Activated T-helper 1 cell treated with anti-CD3 and anti-CD28 coated beads, Interleukin-2, amount 50 U/mL, for 16 hours (primary cell): ENCODE results near the gene MBD2.

Experiments used
- DNase-seq, 2 donors: peaks; one replicate each; pipeline ENCODE4 v3.0.0-alpha.2; 2020; ENCODE audit warnings: low read depth in 1 of 2, low spot score in 1 of 2

Gene MBD2

DNA sequence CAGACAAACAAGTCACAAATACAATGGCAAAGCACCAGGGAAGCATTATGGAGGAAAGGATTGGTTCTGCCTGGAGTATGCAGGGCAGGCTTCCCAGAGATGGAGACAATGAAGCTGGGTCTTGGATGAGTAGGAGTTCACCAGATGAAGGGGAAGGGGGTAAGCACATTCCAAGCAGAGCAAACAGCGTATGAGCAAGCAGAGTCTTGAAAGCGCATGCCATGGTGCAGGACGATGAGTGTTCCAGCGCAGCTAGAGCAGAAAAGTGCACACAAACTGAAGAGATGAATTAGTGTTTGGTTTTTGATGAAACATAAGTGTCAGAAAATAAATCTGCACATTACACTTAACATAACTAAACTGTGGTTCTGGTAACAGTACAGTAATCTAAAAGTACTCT lies 21.6 kb downstream of the MBD2 start:
- no peak for DNase-seq

DNA sequence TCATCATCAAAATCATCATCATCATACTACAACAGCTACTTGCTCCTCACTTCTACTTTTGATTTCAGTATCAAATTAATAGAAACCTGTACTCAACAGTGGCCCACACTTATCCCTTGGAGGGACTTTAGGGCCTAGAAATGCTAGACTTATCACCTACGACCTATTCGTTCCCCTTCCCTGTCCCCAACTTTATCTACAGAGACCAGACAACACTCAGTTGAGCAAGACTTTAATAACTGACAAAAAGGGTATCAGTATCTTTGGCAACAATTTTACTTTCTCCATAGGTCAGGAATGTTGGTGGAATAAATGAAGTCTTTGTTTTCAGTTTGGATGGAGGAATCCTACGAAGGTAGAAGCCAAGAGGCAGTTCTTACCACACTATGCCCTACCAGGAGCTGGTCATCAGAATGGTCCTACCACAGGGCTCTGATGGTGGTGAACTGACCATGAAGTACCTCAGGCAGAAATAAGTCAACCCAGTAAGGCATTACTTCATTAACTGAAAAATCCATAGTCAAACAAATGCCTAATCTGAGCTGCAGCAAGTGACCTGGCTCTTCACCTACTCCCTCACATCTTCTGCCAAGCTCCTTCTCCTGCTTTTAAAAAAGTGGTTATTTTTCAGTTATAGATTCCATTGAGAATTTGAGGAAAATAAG lies 26.6 kb downstream of the MBD2 start:
- no peak for DNase-seq

DNA sequence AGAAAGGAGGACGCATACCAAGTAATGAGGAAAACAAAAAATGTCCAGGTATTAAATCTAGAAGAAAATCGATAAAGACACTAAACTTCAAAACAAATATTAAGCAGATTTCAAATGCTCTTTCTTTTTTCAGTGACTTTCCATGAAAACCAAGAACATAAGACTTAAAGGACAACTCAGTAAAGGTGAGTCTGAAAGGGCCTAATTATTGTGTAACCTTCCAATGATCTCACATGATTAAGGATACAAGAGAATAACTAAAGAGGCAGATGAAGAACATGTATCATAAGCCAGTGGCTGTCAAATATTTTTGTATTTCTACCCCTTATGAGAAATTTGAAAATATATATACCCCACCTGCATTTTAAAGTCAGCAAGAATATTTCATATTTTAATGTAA lies 30.7 kb downstream of the MBD2 start:
- DNase-seq, result no peak

DNA sequence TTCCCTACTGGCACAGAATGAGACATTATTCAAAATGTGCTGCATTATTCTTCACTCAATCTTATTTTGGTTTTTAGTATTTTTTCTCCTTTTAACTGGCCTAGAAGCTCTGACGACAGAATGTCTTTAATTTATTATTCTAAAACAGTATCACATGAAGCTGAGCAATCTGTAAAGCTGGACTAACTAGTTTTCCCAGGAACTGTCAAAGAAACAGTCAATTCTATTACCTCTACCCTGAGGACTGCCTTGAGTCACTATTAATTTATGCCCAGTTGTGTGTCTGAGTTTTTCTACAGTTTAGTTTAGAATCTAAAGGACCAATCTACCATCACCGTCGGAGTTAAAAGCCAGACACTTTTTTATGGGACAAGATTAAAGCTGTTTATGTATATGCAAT lies 31.6 kb downstream of the MBD2 start:
- DNase-seq, result no peak

DNA sequence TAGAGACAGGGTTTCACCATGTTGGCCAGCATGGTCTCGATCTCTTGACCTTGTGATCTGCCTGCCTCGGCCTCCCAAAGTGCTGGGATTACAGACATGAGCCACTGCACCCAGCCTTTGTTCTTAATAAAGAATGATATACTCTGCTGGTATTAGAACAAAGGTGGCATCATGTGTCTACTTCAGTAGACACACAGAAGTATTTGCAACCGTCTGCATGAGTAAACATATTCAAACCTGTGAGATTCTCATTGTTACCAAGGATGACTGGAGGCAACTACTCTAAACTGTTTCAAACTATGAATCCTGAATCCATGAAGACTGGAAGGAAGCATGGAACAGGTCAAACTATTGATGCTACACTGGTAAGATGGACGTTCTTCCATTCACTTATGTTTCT lies 32.1 kb downstream of the MBD2 start:
- DNase-seq, result no peak

GRCh38 chr18:54191352-54191751 lies 33.1 kb downstream of the MBD2 start:
- DNase-seq, result no peak

DNA sequence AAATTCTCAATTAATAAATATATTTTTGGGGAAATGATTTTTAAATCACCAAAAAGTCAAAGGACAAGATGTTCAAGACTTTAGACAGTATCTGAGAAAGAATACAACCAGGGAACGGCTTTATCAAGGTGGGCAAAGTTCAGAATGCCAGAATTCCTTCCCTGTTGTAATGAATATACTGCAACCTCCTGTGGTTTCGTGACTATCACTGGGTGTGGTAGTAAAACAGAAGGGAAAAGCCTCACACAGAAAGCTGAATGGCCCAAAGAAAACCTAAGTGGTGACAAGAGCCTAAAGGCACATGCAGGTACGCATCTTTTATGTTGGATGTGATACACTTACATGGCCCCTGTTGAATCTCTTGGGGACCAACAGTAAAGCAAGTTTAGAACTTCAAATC lies 37.1 kb downstream of the MBD2 start:
- DNase-seq, result no peak

GRCh38 chr18:54184836-54185235 lies 39.6 kb downstream of the MBD2 start:
- no peak for DNase-seq

DNA sequence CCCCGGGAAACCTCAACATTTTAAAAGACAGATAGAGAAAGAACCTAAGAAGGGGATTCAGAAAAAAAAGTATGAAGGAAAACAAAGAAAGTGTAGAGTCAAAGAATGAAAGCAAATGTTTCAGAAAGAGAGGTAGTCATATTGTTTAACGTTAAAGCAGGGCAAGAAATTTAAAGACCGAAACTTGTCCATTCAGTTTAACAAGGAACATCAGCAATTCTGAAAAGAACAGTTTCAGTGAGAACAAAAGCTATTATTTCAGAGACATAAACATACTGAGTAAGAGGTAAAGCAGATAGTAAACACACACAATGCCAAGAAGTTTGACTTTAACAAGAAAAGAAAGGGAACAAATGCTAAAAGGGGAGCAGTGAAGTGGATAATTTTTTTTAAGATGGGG lies 41.1 kb downstream of the MBD2 start:
- no peak for DNase-seq

GRCh38 chr18:54181856-54182602 lies 42.4 kb downstream of the MBD2 start:
- no peak for DNase-seq

- DNase-seq, result no peak
Measured at GRCh38 chr18:54173980-54174630, 50.4 kb downstream of the MBD2 start.

GRCh38 chr18:54173250-54173649 lies 51.2 kb downstream of the MBD2 start:
- DNase-seq, result no peak

- no peak for DNase-seq
Measured at GRCh38 chr18:54169431-54170403, 54.8 kb downstream of the MBD2 start.

DNA sequence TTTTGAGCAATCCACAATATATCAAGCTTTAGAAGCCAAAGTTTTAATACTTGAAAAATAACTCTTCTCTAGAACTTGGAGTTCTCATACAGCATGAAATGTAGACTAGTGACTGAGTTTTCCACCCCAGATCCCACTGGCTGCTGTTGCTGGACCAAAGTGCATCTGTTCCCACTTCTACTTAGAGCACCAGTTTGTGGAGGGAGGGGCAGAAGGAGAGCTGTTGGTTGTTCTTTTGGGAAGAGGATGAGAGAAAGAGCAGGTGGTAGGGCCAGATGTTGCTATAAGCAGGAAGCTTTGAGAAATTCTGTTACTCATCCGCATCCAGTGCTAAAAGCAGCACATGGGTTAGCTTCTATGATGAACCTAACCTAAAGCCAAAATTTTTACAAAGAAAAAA lies 59.0 kb downstream of the MBD2 start:
- DNase-seq, result no peak

DNA sequence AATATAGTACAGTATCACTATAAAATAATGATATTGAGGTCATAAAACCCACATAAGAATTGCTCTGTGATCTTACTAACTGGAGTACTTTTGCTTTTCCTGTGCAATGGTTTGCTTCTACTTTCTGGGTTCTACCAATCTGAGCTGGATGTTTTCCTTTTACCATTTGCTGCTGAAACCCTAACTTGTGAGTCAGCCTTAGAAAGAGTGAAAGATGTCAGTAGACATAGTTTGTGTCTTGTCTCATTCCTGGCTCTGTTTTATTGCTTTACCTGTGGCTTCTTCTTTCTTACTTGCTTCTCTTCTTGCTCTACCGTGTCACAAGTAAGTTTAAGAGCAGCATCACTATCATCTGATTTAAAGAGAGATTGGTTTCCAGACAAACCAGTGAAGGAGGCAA lies 61.0 kb downstream of the MBD2 start:
- DNase-seq, result no peak

GRCh38 chr18:54162431-54162830 lies 62.0 kb downstream of the MBD2 start:
- no peak for DNase-seq

GRCh38 chr18:54161267-54161666 lies 63.2 kb downstream of the MBD2 start:
- no peak for DNase-seq

- no peak for DNase-seq
Measured at GRCh38 chr18:54159906-54160305, 64.6 kb downstream of the MBD2 start.

DNA sequence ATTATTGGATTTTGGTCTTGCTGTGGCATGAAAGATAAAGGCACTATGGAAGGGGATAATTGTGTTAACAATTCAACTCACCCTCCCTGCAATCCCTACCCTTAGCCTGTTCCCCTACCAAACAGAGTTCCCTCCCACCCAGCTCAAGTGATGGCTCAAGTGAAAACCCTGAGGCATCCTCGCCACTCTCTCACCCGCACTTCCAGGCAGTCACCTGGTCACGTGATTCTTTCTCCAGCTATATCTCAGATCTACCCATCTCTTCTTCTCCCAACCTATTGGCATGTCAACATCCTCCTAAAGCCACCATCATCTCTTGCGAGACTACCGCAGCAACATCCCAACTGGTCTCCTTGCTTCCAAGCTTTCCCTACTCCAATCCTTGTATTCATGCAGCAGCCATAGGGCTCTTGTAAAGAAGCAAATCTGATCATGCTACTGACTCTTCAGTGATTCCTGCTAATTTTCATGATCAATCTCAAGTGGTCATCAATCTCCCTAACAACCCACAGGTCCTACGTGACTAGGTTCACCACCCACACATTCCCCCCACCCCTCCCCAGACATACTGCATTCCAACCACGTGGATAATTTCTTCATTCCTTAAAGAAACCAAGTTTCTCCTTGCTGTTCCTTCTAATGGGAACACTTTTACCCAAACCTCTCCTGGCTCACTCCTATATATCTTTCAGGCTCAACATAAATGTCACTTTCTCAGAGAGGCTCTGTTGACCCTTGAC lies 66.7 kb downstream of the MBD2 start:
- DNase-seq, result no peak

DNA sequence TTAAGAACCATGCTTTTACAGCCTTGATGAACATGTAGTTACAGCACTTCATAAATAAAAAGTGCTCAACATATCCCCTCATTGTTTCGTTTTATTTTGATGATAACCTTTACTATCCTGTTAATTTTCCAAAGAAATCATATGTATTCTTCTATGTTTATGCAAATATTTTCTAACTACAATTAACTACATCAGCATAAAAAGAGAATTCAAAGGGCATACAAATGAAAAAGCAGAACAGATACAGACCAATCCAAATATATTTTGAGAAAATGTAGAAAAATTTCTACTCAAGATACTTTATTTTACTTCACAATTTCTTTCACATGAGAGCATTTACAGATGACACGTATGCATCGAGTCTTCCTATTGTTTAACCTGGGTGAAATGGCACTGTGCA lies 69.1 kb downstream of the MBD2 start:
- no peak for DNase-seq

DNA sequence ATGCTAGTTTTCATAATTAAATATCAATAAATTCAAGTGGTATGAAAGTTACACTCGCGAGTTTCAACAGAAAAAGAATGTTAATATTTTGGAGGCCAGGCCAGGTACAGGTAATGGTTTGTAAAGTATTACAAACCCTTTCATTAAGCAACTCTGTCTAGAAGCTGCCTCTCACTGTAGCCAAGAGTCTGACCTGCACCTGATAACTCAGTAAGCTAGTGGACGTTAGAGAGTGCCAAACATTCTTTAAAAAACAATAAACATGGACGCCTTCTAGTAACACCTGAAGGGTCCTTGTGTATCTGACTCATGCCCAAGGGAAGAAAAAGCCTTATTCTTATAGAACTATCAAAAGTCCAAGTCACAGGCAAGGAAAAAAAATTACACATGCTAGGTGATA lies 70.2 kb downstream of the MBD2 start:
- no peak for DNase-seq
